Large intestine (tissue), 3 donors: ENCODE measurements around the gene NOD1. TPM values are rescaled to one million over a fixed set of nuclear protein-coding genes. Genes with fewer than 3 reads are reported as not detected.

Source experiments
- DNase-seq, 2 donors: peaks; one replicate each; pipeline versions ENCODE4 v3.0.0 to v3.0.0-alpha.2; 2013
- H3K27ac ChIP-seq: one replicate; pipeline ENCODE4 v1.5.1; 2013; ENCODE audit warnings: low read length
- H3K27me3 ChIP-seq: 2 replicates; pipeline ENCODE4 v1.6.1; 2013; ENCODE audit warnings: low read length; ENCODE audit not compliant: control insufficient read depth, insufficient read depth
- H3K36me3 ChIP-seq: 2 replicates; pipeline ENCODE4 v1.6.1; 2013; ENCODE audit warnings: low read length; ENCODE audit not compliant: control insufficient read depth, insufficient read depth
- H3K4me1 ChIP-seq: one replicate; pipeline ENCODE4 v1.6.1; 2013; ENCODE audit warnings: low read length; ENCODE audit not compliant: control insufficient read depth, insufficient read depth
- H3K4me3 ChIP-seq: one replicate; pipeline ENCODE4 v1.5.1; 2013; ENCODE audit warnings: low read length
- H3K9me3 ChIP-seq: one replicate; pipeline ENCODE4 v1.6.1; 2013; ENCODE audit warnings: mild to moderate bottlenecking, low read depth, low read length, moderate library complexity; ENCODE audit not compliant: control insufficient read depth
- WGBS: methylation state at CpG from one replicate; pipeline ENCODE4 v1.1.5; 2013; ENCODE audit warnings: low lambda C conversion rate; ENCODE audit not compliant: insufficient coverage; 5-methylcytosine and 5-hydroxymethylcytosine counted together
- polyA plus RNA-seq: library from polyadenylated mRNA; unstranded; fragments of 120-200 nt; gene quantifications from one replicate; pipeline ENCODE4 v1.2.1, GENCODE V29; 2013

The NOD1 gene
- polyA plus RNA-seq, 1 donor: 7.5 TPM

- H3K27ac ChIP-seq: no peak overlapping the region
- no peak for DNase-seq
- H3K9me3 ChIP-seq: no peaks in the 10 kb centered on the region
- peaks cover 25% of the 10 kb centered on the region for H3K36me3 ChIP-seq
- 44% methylated on average over 1 of the region's 3 CpGs for WGBS
- H3K4me3 ChIP-seq: no peak overlapping the region
- H3K27me3 ChIP-seq: no peaks in the 10 kb centered on the region
- H3K4me1 ChIP-seq: peaks cover 17% of the 10 kb centered on the region
These were observed 45.5 kb downstream of the NOD1 start for GRCh38 chr7:30433082-30433481.

- no peaks in the 10 kb centered on the region for H3K9me3 ChIP-seq
- peaks cover 17% of the 10 kb centered on the region for H3K4me1 ChIP-seq
- WGBS: no CpG with 5 or more reads among the region's 1 CpG
- no peak overlapping the region for H3K4me3 ChIP-seq
- H3K27me3 ChIP-seq: no peaks in the 10 kb centered on the region
- H3K27ac ChIP-seq: peak overlapping the region; percentile 54
- no peak for DNase-seq
- peaks cover 11% of the 10 kb centered on the region for H3K36me3 ChIP-seq
These were observed 47.8 kb downstream of the NOD1 start for GRCh38 chr7:30430777-30431176.

- DNase-seq: peak; percentile 73 to 74
- H3K4me1 ChIP-seq: peaks cover 17% of the 10 kb centered on the region
- no CpG with 5 or more reads among the region's 7 CpGs for WGBS
- H3K4me3 ChIP-seq: no peak overlapping the region
- H3K36me3 ChIP-seq: peaks cover 6% of the 10 kb centered on the region
- H3K27me3 ChIP-seq: no peaks in the 10 kb centered on the region
- H3K9me3 ChIP-seq: no peaks in the 10 kb centered on the region
- H3K27ac ChIP-seq: peak overlapping the region; percentile 54
These were observed 48.3 kb downstream of the NOD1 start for GRCh38 chr7:30430276-30430675.

GRCh38 chr7:30429156-30429530 lies 49.4 kb downstream of the NOD1 start:
- Histone ChIP-seq H3K4me1 (peaks cover 17% of the 10 kb centered on the region), H3K4me3 (no peak overlapping the region), H3K9me3 (no peaks in the 10 kb centered on the region), H3K27ac (peak overlapping the region; percentile 25), H3K36me3 (peaks cover 9% of the 10 kb centered on the region), H3K27me3 (no peaks in the 10 kb centered on the region)
- no peak for DNase-seq
- no CpG with 5 or more reads among the region's 5 CpGs for WGBS

- DNase-seq: peak; percentile 27 to 48
- WGBS: 91% methylated on average over 1 of the region's 7 CpGs
- H3K4me3 ChIP-seq: no peak overlapping the region
- peaks cover 17% of the 10 kb centered on the region for H3K4me1 ChIP-seq
- H3K27ac ChIP-seq: peak overlapping the region; percentile 25
- H3K36me3 ChIP-seq: peaks cover 14% of the 10 kb centered on the region
- no peaks in the 10 kb centered on the region for H3K9me3 ChIP-seq
- no peaks in the 10 kb centered on the region for H3K27me3 ChIP-seq
These were observed 50.1 kb downstream of the NOD1 start for GRCh38 chr7:30428246-30429155.

GRCh38 chr7:30427296-30428070 lies 51.1 kb downstream of the NOD1 start:
- H3K27me3 ChIP-seq: no peaks in the 10 kb centered on the region
- no CpG with 5 or more reads among the region's 6 CpGs for WGBS
- H3K27ac ChIP-seq: no peak overlapping the region

GRCh38 chr7:30424506-30424905 lies 54.1 kb downstream of the NOD1 start:
- WGBS: no CpG with 5 or more reads among the region's 5 CpGs
- Histone ChIP-seq H3K4me3 (no peak overlapping the region), H3K27me3 (no peaks in the 10 kb centered on the region), H3K36me3 (peaks cover 14% of the 10 kb centered on the region), H3K9me3 (no peaks in the 10 kb centered on the region), H3K4me1 (peaks cover 6% of the 10 kb centered on the region), H3K27ac (no peak overlapping the region)
- no peak for DNase-seq

More at GRCh38 chr7:30427296-30428070, 51.1 kb downstream of the NOD1 start:
- peaks cover 17% of the 10 kb centered on the region for H3K4me1 ChIP-seq
- peaks cover 14% of the 10 kb centered on the region for H3K36me3 ChIP-seq
- DNase-seq: no peak
- H3K4me3 ChIP-seq: no peak overlapping the region
- H3K9me3 ChIP-seq: no peaks in the 10 kb centered on the region

- Histone ChIP-seq H3K36me3 (peaks cover 14% of the 10 kb centered on the region), H3K4me1 (peaks cover 2% of the 10 kb centered on the region), H3K9me3 (no peaks in the 10 kb centered on the region), H3K27me3 (no peaks in the 10 kb centered on the region), H3K27ac (no peak overlapping the region), H3K4me3 (no peak overlapping the region)
- WGBS: no CpG with 5 or more reads among the region's 14 CpGs
- no peak for DNase-seq
These were observed 54.6 kb downstream of the NOD1 start for GRCh38 chr7:30423788-30424505.

GRCh38 chr7:30422922-30423321 lies 55.7 kb downstream of the NOD1 start:
- Histone ChIP-seq H3K36me3 (peaks cover 12% of the 10 kb centered on the region), H3K4me1 (no peaks in the 10 kb centered on the region), H3K27ac (no peak overlapping the region), H3K9me3 (no peaks in the 10 kb centered on the region), H3K4me3 (no peak overlapping the region), H3K27me3 (no peaks in the 10 kb centered on the region)
- 100% methylated on average over 2 of the region's 6 CpGs for whole genome bisulfite sequencing
- no peak for DNase-seq

GRCh38 chr7:30421647-30422196 lies 56.9 kb downstream of the NOD1 start:
- DNase-seq: no peak
- H3K4me1 ChIP-seq: no peaks in the 10 kb centered on the region
- H3K27ac ChIP-seq: no peak overlapping the region
- no peaks in the 10 kb centered on the region for H3K27me3 ChIP-seq
- no peak overlapping the region for H3K4me3 ChIP-seq
- H3K36me3 ChIP-seq: peaks cover 12% of the 10 kb centered on the region
- WGBS: 100% methylated on average over 1 of the region's 3 CpGs
- H3K9me3 ChIP-seq: no peaks in the 10 kb centered on the region
